Measurements from ENCODE around the gene FANCC.

FANCC gene

DNA sequence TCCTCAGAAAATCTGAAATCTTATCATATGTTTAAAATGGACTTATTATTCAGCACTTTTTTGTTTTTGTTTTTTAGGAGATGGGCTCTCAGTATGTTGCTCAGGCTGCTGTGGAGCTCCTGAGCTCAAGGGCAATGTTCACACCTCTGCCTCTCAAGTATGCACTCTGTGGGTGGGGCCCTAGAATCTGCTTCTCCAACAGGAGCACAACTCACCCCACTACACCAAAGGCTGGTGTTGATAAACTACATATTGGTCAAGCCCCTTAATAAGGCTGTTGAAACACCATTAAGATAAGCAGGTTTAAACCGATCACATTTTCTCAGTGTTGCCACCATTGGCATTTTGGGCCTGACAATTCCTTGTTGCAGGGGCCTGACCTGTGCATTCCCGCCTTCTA lies 131.6 kb downstream of the FANCC start:
- DNase-seq = no peak

DNA sequence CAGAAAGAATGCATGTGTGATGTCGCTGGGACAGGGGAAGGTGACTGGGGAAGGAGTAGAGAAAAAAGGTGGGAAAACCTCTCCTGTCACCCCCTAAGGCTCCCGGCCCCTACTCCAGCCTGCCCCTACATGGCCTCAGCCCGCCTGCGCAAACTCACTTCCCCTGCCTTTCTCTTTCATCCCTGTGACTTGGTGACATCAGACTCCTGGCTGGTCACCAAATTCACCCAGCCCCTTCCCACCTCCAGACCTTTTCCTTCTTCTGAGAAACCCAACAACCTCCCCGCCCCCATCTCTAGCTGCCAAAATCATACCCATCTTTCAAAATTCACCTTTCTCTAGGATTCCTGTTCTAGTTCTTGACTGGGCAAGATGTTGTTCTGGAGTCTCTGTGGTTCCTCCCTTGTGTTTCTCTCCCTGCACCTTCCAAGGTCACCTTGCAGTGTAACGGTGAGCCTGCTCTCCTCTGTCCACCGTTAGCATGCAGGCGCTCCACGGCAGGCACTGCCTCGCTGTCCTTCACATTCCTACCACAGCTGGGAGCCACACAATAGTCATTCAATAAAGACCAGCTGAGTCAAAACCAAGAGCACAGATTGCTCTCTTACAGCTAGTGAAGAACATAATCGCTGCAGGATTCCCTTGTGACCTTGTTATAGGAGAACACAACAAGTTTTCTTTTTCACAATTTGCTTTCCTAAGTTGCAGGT lies 134.5 kb downstream of the FANCC start:
- DNase-seq = no peak

DNA sequence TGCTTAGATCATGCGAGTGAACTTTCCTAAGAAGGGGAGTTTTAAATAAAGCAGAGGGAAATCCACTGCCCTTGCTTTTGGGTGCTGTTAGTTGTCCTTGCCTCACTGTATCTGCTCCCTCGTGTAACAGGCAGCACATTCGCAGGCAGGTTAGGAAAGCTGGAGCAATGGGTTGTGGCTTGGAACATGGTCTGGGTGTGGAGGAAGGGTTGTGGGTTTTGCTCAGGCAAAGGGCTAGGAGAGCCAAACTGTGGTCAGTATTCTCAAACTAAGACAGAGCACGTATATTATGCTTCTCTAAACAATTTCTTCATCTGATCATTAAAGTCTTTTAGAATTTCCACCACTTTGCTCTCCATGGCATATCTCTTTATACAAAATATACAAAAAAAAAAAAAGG lies 135.7 kb downstream of the FANCC start:
- DNase-seq = no peak

DNA sequence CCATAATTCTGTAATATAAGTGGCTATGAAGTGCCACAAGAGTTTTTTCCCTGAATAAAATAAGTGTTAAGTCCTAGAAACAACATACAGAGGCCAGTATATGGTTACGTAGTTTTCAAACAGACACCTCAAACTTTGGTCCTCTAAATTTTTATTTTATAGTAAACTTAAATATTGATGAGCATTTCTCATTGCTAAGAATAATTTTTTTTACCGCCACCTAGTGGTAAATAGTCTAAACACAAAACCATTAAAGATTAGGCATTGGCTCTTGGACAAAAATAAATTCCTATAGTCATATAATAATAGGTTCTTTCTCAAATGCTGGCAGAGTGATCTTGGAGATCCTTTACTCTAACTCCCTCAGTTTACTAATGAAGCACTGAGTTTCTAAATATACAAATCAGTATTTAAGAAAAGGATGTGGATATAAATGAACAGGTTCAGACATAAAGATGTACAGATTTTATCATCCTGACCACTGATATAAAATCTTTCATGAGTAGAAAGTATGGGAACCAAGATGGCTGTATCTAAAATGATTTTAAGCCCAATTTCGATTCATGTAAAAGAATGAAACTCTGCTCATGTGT lies 136.2 kb downstream of the FANCC start:
- DNase-seq = peak; percentile 39

DNA sequence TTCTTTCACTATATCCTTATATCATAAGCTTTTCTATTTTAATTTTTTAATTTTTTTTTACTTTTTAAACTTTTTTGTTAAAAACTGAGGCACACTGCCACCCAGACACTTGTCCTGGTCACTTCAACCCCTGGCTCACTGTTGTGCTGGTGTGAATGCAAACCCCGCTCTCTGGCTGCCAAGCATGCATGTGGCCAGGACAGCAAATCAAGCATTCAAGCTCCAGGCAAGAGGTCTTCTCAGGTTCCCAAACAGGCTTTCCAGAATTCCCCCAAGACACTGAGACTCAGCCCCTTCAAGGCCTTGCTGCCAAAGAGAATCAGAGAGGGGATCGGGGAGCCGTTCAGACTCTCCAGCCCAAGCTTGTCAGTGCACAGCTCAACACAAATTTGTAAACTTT lies 139.9 kb downstream of the FANCC start:
- DNase-seq = no peak

DNA sequence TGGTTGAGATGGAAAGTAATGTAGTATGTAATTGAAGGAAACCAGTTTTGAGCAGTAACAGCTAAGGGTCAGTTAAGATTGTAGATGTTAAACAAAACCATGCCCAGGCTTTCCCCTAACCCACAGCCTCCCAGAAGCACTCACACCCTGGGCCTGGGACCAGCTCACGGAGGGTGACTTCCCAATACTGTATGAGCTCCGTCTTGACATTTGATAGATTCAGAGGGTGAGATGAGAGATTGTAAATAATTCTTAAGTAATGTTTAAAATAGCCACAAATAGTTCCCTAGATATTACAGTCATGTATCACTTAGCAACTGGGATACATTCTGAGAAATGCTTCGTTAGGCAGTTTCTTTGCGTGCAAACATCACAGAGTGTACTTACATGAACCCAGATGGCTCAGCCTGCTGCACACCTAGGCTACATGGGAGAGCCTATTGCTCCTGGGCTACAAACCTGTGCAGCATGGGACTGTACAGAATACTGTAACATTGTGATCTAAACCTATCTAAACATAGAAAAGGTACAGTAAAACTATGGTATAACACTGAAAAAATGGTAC lies 140.7 kb downstream of the FANCC start:
- DNase-seq = no peak

DNA sequence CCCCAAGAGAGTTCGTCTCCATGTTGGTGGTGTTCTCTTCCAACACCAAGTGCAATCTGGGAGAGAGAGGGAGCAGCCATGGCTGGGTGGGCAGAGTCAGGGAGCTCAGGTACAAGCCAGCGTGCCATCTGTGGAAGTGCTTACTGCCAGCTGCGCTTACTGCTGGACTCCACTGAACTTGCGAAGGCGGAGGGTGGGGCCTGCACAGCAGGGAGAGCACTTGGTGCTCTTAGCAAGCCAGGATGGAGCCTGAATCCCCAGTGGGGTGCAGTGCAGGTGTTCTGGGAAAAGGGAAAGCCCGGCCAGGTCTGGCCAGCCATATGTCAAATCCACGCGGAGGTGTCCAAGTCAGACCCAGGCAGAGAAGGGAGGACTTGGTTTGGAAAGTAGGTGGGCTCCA lies 142.0 kb downstream of the FANCC start:
- peak; percentile 36 for DNase-seq

DNA sequence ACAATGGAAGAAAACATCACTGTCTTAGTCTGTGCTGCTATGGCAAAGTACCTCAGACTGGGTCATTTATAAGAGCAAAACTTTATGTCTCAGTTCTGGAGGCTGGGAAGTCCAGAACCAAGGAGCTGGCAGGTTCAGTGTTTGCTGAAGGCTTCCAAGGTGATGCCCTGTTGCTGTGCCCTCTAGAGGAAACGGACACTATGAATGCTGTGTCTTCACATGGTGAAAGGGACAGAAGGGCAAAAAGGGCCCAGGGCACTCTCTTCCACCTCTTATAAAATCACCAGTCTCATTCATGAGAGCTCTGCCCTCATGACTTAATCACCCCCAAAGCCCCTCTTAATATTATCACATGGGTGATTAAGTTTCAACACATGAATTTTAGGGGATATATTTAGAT lies 143.5 kb downstream of the FANCC start:
- no peak for DNase-seq

DNA sequence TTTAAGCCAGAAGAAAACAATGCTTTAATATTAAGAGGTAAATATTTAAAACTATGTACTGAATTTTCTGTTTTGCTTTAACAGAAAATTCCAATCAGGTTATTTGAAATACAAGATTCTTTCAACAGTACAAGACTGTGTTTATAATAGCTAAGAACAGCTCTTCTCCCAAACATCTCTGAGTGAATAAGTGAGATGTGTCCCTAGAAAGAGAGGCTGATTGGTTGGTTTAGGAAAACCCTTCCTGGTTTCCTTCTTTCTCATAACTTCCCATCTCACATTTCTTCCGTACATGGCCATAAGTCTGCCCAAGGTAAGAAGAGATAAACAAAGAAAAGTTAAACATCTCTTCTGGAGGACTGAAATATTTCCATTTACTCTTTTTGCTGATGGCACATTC lies 145.9 kb downstream of the FANCC start:
- peak; percentile 10 for DNase-seq

DNA sequence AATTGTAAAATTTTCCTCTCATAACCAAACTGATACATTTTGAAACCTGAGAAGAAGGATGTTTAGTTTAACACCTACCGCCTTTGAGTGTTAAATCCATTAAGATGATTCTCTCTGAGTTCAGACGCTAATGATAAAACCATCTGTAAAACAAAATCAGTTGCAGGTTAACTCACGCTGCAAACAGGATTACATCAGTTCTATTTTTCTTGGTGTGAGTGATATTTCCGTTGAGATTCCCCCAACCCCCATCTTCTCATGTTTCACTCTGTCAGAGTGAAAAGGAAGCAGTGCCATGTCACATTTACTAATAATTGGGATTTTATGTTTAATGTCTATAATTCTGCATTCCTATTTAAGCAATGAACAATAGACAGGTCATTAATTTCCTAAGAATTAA lies 146.5 kb downstream of the FANCC start:
- peak; percentile 48 for DNase-seq

DNA sequence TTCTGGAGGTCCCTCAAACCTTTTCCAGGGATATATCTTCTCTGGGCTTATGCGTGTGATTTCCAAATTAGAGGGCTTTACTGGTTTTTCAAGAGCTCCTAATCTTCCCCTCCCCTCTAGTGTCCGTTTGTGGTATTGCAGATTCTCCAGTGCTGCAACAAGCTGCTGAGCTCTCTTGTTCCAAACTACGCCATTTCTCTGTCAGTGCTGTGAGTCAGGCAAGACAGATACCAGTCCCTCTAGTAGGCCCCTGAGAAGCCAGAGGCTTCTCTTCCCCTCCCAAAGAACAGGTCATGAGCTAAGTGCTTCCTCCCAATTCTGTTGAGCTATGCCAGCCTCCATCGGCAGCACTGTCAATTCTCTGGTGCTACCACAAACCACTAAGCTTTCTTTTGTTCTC lies 149.5 kb downstream of the FANCC start:
- peak; percentile 70 for DNase-seq

DNA sequence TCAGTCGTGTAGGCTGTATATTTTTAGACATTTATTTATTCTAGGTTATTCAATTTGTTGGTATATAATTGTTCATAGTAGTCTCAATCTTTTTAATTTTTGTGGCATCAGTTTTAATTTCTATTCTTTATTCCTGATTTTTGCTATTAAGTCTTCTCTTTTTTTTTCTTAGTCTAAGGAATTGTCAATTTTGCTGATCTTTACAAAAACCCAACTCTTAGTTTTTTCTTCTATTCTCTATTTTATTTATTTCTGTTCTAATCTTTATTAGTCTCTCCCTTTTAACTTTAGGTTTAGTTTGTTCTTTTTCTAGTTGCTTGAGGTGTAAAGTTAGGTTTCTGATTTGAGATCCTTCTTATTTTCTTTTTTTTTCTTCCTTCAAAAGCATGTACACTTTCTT lies 152.5 kb downstream of the FANCC start:
- no peak for DNase-seq

DNA sequence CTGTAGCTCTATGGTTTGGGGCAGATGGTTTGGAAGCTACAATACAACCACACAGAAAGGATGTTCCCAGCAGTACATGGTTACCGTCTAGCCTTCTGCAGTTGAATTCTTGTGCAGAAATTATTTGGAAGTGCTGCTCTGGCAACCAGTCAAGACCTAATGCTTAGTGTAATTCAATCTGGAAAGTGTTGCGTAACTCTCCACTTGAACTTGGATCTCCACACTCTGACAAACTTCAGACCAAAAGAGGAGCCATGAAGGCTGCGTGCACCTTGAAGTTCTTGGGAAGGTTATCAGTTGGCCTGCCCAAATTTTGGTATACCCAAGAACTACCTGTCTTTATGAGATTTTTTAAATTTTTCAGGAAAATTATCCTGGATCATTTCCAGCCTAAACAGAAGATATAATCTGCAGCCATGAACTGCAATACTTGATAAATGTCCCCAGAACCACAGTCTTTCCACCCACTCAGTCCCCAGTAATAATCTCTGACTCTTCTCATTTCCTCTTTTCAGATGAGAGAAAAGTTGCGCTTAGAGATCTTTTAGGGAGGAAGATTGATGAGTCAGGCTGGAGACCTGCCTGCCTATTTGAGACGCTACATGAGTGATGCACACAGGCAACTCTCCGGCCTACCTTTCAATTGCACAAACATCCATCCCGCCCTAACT lies 159.9 kb downstream of the FANCC start:
- DNase-seq = peak; percentile 79

DNA sequence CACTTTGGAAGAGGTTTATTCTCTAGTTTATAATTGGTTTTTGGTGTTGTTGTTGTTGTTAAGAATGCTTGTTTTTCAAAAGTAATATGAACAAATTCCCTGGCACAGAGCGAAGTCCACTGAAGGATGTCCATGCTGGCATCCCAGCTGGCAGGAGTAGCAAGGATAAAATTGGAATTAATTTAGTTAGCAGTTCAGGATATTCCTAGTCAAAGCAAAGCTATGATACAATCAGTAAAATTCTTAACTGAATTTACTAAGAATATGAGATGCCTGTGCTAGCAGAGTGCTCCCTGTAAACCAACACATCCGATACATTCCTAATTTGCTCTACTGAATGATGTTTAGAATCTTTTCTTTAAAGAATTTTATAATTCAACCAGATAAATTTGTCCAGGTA lies 161.4 kb downstream of the FANCC start:
- no peak for DNase-seq

DNA sequence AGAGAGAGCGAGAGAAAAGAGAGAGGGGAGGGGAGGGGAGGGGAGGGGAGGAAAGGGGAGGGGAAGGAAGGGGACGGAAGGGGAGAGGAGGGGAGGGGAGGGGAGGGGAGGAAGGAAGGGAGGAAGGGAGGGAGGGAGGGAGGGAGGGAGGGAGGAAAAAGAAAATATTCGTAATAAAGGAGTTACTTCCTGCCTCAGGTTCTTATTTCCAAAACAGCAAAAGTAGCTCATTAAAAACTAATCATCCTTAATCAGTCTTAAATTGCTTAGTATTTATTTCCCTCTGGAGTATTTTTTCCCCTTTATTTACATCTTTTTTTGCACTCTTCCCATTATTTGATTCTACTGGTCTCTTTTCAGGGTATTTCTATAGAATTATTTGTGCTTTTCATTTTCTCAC lies 162.3 kb downstream of the FANCC start:
- DNase-seq = no peak

DNA sequence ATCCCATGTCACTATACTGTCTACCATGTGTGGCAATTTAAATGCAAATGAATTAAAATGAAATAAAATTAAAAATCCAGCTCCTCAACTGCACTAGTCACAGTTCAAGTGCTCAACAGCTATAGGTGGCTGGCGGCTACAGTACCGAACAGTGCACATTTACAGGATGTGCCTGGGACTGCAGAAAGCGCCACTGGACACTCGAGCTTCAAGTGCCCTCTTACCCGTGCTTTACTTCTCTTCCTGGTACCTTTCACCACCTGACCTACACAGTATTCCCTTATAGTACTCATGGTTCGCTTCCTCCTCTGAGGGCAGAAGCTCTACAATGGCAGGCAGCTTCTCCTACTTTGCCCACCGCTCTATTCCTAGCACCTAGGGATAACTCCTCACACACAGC lies 166.6 kb downstream of the FANCC start:
- peak; percentile 96 for DNase-seq

DNA sequence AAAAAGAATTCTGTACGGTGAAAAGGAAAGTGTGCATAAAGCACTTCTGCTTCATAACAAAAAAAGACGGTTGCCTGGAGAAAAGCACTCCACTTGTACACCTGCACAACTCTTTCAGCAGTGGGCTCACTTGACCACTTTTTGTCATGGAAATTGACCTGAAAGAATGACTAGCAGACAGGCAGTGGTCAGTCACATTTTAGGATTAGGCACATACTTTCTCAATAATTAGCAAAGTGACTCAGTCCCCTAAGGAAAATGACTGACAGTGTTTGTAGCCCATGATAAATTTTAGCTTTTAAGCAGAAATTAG lies 169.3 kb downstream of the FANCC start:
- no peak for DNase-seq

DNA sequence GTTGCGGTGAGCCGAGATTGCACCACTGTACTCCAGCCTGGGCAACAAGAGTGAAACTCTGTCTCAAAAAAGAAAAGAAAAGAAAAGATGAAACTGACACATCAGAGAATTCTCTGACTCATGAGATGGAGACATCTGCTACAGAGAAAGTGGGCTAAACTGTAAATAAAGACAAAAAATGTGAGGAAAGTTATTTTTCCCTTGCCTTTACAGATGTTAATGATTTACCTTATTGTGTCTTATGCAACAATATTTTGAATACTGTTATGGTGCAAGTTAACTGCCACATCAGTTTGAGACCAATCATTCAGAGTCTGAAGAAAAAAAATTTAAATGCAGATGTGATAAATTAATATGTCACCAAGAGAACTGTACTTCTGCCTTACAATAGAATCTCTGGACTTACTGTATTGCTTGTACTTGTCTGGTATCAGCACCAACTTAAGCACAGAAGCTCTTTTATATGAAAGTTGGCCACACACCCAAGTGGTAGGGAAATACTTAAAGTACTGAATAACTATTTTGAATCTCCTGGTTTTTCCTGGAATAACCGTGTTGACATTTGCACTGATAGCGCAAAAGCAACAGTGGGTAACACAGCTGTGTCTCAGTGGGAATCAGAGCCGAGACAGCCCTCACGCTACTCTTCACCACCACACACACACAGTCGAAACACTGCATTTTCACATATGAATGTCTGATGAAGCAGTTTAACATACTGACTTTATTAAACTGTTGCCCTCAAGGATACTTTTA lies 169.9 kb downstream of the FANCC start:
- DNase-seq = no peak

DNA sequence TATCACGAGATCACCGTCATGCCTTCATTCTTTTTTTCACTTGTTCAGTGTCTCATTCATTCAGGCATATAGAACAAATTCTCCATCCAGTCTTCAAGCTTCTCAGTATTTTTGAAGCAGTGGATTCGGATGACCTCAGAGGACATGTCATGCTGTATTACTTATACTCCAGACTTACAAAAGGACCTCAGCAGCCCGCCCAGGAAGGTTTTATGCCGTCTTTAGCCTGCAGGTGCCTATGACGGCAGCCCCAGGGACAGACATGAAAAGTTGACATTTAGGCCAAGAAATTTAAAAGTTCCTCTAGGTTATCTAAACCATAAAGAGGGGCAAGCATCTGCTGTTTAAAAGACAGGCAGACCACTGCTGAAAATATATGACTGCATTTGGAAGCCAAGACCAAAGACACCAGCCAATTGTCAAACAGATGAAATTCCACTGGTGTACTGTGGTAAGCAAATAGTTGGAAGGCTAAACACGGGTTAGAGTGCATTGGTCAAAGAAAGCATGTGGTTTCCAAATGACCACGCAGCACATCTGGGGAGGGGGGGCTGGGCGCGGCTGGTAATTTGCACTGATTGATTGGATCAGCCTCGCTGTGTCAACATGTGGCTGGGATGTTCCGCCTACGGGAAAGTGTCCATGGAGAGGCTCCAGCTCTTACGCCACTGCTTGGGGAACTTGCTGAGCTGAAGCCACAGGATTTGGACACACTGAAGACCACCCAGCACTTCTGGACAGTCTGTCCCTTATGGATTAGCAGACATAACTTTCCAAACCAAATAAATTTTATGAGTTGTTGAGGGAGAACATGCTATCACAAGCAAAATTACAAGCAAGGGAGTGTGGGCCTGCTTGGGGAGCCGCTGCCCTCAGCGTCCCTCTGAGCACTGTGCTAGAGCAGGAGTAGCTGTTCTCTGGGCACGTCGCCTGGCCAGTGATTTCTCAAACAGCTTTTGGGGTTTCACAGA lies 173.6 kb downstream of the FANCC start:
- DNase-seq = no peak

DNA sequence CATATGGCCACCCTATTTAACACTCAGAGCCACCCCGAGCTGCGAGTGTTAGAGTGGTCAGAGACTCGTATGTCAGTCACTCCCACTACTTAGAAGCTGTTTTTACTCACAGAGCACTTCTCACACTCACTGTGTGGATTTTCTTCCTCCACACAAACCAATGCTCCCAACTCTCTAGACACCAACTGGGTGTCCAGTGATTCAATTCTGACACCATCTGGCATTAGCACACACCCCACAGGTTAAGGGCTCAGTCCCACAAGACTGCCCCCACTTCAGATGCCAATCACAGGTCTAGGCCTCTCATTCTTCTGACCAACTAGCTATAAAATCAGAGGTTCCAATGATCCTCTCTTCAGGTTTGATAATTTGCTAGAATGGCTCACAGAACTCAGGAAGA lies 174.8 kb downstream of the FANCC start:
- no peak for DNase-seq

DNA sequence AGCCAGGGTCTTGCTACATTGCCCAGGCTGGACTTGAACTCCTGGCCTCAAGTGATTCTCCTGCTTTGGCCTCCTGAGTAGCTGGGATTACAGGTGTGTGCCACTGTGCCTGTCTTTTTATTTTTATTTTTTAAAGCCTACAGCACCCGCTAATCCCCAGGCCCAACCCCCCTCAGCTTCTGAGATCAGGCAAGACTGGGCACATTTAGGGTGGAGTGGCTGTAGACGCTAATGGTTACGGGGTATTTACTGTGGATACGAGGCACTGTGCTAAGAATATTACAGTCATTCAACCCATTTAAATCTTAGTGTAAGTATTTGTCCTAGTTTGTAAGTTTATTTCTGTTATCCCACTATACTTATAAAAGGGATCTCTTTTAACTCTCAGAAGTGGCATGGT lies 175.2 kb downstream of the FANCC start:
- no peak for DNase-seq

DNA sequence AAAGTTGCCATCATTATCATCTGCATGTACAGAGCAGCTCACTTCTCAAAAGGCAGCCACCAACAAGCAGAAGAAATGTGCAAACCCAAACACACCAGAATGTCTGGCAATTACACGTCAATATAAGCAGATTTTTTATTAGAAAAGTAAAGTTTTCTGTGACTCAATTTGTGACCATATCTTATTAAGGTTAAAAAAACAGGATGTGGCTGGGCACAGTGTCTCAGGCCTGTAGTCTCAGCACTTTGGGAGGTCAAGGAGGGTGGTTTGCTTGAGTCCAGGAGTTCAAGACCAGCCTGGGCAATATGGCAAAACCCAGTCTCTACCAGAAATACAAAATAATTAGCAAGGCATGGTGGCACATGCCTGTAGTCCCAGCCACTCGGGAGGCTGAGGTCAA lies 176.7 kb downstream of the FANCC start:
- DNase-seq = no peak
